GM12875 (cell line): ENCODE measurements around the gene HLA-DOA.

Experiments used
- H3K4me3 ChIP-seq: one replicate; pipeline ENCODE4 v1.5.1; 2011; ENCODE audit warnings: low read depth, low read length, control low read depth
- CTCF ChIP-seq: IDR thresholded peaks from 2 replicates; pipeline ENCODE4 v1.5.1; 2011; ENCODE audit warnings: low read depth, mild to moderate bottlenecking, control low read depth, inconsistent platforms, low read length, moderate library complexity, borderline replicate concordance; ENCODE audit not compliant: insufficient read depth

Gene HLA-DOA

GRCh38 chr6:32974541-32975308 lies 34.7 kb downstream of the HLA-DOA start:
- H3K4me3 ChIP-seq: peak overlapping the region; percentile 66

GRCh38 chr6:32974016-32974333 lies 35.4 kb downstream of the HLA-DOA start:
- no peak for TF ChIP-seq CTCF

More at GRCh38 chr6:32974541-32975308, 34.7 kb downstream of the HLA-DOA start:
- no peak for TF ChIP-seq CTCF

GRCh38 chr6:32973144-32974015 lies 36.0 kb downstream of the HLA-DOA start:
- H3K4me3 ChIP-seq: peak overlapping the region; percentile 66
- no peak for TF ChIP-seq CTCF

More at GRCh38 chr6:32974016-32974333, 35.4 kb downstream of the HLA-DOA start:
- H3K4me3 ChIP-seq: peak overlapping the region; percentile 66

- peak overlapping the region; percentile 66 for H3K4me3 ChIP-seq
- no peak for TF ChIP-seq CTCF
Observed at GRCh38 chr6:32972353-32973143, 36.8 kb downstream of the HLA-DOA start.

- TF ChIP-seq CTCF: no peak
- peak overlapping the region; percentile 66 for H3K4me3 ChIP-seq
Observed at GRCh38 chr6:32971581-32972352, 37.6 kb downstream of the HLA-DOA start.

- peak overlapping the region; percentile 53 for H3K4me3 ChIP-seq
- TF ChIP-seq CTCF: no peak
Observed at GRCh38 chr6:32971242-32971580, 38.2 kb downstream of the HLA-DOA start.
